Mammary epithelial cell (primary cell): Measurements from ENCODE around the gene KMO.

Source experiments
- CTCF ChIP-seq, 2 donors: IDR thresholded peaks in 1 of 2; conservative IDR thresholded peaks in 1 of 2; 2 replicates each; pipeline ENCODE4 v1.5.1; 2011 to 2012; ENCODE audit warnings: inconsistent platforms in 2 of 2, low read length in 2 of 2, mild to moderate bottlenecking in 2 of 2, control low read depth in 1 of 2, low read depth in 1 of 2; ENCODE audit not compliant: insufficient read depth in 1 of 2; ENCODE audit errors: extremely low read depth in 1 of 2
- EZH2 ChIP-seq: IDR thresholded peaks from 2 replicates; pipeline ENCODE4 v1.6.1; 2012; ENCODE audit warnings: low read length, inconsistent platforms, borderline replicate concordance

- TF ChIP-seq EZH2 (no peak), CTCF (conservative IDR thresholded peaks at IDR 0.05 in 1 of 2, IDR thresholded peaks at IDR 0.05 in 1 of 2; ENCODE audit: extremely low read depth in 1 of 2, insufficient read depth in 1 of 2, low read depth in 1 of 2, low read length in 2 of 2) (no peak)
These were observed 42.0 kb downstream of the KMO start for GRCh38 chr1:241574154-241574553.
